HCT116 (cell line): Measurements from ENCODE around the gene MERTK. TPM values are rescaled to one million over a fixed set of nuclear protein-coding genes. Genes with fewer than 3 reads are reported as not detected.

Experiments
- ATAC-seq: fragments of 200-7000 bp; cut with Tn5 transposase; 2 replicates; pipeline ENCODE4 v1.9.1; 2020; ENCODE audit warnings: mild to moderate bottlenecking, moderate library complexity
- BruUV-seq: library from RNA; stranded (reverse); fragments of 400-500 nt; replicated peaks from 2 replicates; lab custom pipeline; 2021; lab: Mats Ljungman, UMichigan
- CTCF ChIA-PET: fragments of 300-600 bp; sonication (Branson Sonifier 250); formaldehyde crosslinking; loops from one replicate; lab custom pipeline; 2021; ENCODE audit warnings: antibody characterized with exemption; lab: Charles Lee
- POLR2A ChIA-PET: fragments of 300-600, 350-600 bp; sonication (Branson Sonifier 250); formaldehyde crosslinking; loops from one replicate; lab custom pipeline; 2021; ENCODE audit warnings: antibody characterized with exemption; lab: Charles Lee
- RAD21 ChIA-PET, 2 experiments: fragments of 300-600 bp; sonication (Branson Sonifier 250); formaldehyde crosslinking; loops; one replicate each; lab custom pipeline; 2023; ENCODE audit warnings: low total read pairs in 2 of 2; ENCODE audit not compliant: uncharacterized antibody in 2 of 2, unreplicated experiment in 2 of 2, low non-redundant PET in 1 of 2; lab: Charles Lee
- DNase-seq: peaks from one replicate; pipeline ENCODE4 v3.0.0-alpha.2; 2010; ENCODE audit warnings: low read depth, low spot score
- H2AFZ ChIP-seq: fragments of 200-600 bp; shearing (Covaris generic), sonication (generic); 2 replicates; pipeline ENCODE4 v1.6.1; 2017; ENCODE audit warnings: low read depth, mixed run types, mixed read lengths, antibody characterized with exemption, low read length; ENCODE audit not compliant: poor library complexity, severe bottlenecking
- H3K27ac ChIP-seq: 2 replicates; pipeline ENCODE4 v1.5.1; 2012; ENCODE audit warnings: low read depth, low read length
- H3K27me3 ChIP-seq: fragments of 200-600 bp; sonication (generic); 2 replicates; pipeline ENCODE4 v1.6.1; 2016; ENCODE audit warnings: mixed run types, low read length, mixed read lengths; ENCODE audit not compliant: insufficient read depth
- H3K36me3 ChIP-seq, 2 experiments: fragments of 200-500 bp in 1 of 2; fragments of 200-600 bp in 1 of 2; sonication (Bioruptor generic) in 1 of 2; sonication (generic) in 1 of 2; 2 replicates each; pipeline versions ENCODE4 v1.5.1 to v1.6.1; 2014 to 2016; ENCODE audit warnings: low read length in 2 of 2, inconsistent platforms in 1 of 2, mixed read lengths in 1 of 2, mixed run types in 1 of 2; ENCODE audit not compliant: insufficient read depth in 2 of 2, control insufficient read depth in 1 of 2
- H3K4me1 ChIP-seq, 2 experiments: fragments of 200-600 bp in 1 of 2; sonication (generic) in 1 of 2; 2 replicates each; pipeline versions ENCODE4 v1.5.1 to v1.6.1; 2012 to 2017; ENCODE audit warnings: low read length in 2 of 2, inconsistent platforms in 1 of 2, mild to moderate bottlenecking in 1 of 2, mixed read lengths in 1 of 2, mixed run types in 1 of 2, moderate library complexity in 1 of 2; ENCODE audit not compliant: insufficient read depth in 2 of 2, control insufficient read depth in 1 of 2
- H3K4me2 ChIP-seq: fragments of 200-600 bp; sonication (generic); 2 replicates; pipeline ENCODE4 v1.6.1; 2017; ENCODE audit warnings: mixed run types, low read length, mixed read lengths
- H3K4me3 ChIP-seq, 2 experiments: fragments of 200-600 bp in 1 of 2; sonication (generic) in 1 of 2; replicated peaks in 1 of 2; 2 replicates each; pipeline ENCODE4 v1.5.1; 2011 to 2016; ENCODE audit warnings: low read length in 2 of 2, control low read depth in 1 of 2, low read depth in 1 of 2, mild to moderate bottlenecking in 1 of 2, mixed read lengths in 1 of 2, mixed run types in 1 of 2
- H3K79me2 ChIP-seq: fragments of 200-600 bp; sonication (generic); 2 replicates; pipeline ENCODE4 v1.6.1; 2017; ENCODE audit warnings: mild to moderate bottlenecking, mixed run types, low read length, moderate library complexity, mixed read lengths; ENCODE audit not compliant: insufficient read depth
- H3K9ac ChIP-seq: fragments of 200-600 bp; sonication (generic); 2 replicates; pipeline ENCODE4 v1.6.1; 2016; ENCODE audit warnings: low read length, mixed read lengths
- H3K9me2 ChIP-seq: fragments of 200-600 bp; sonication (generic), shearing (Covaris generic); 2 replicates; pipeline ENCODE4 v1.6.1; 2017; ENCODE audit warnings: mixed run types, mild to moderate bottlenecking, moderate library complexity; ENCODE audit not compliant: insufficient read depth
- H3K9me3 ChIP-seq, 2 experiments: fragments of 200-500 bp in 1 of 2; fragments of 200-600 bp in 1 of 2; sonication (Bioruptor generic) in 1 of 2; sonication (generic) in 1 of 2; 2 replicates each; pipeline ENCODE4 v1.6.1; 2014 to 2017; ENCODE audit warnings: low read length in 2 of 2, mixed read lengths in 2 of 2, inconsistent platforms in 1 of 2, low read depth in 1 of 2, mild to moderate bottlenecking in 1 of 2, mixed run types in 1 of 2, moderate library complexity in 1 of 2; ENCODE audit not compliant: control insufficient read depth in 1 of 2, insufficient read depth in 1 of 2
- H4K20me1 ChIP-seq: fragments of 200-600 bp; sonication (generic), shearing (Covaris generic); 2 replicates; pipeline ENCODE4 v1.6.1; 2017; ENCODE audit warnings: mixed run types, mild to moderate bottlenecking, moderate library complexity; ENCODE audit not compliant: insufficient read depth
- CEBPB ChIP-seq: IDR thresholded peaks from 2 replicates; pipeline ENCODE4 v1.6.1; 2012; ENCODE audit warnings: low read depth
- EZH2 ChIP-seq: fragments of 200-600 bp; sonication (generic); IDR thresholded peaks from 2 replicates; pipeline ENCODE4 v1.6.1; 2017; ENCODE audit warnings: antibody characterized with exemption, mixed run types
- EZH2phosphoT487 ChIP-seq: fragments of 200-600 bp; IDR thresholded peaks from 2 replicates; pipeline ENCODE4 v1.6.1; 2018; ENCODE audit warnings: antibody characterized with exemption, borderline replicate concordance
- POLR2A ChIP-seq: IDR thresholded peaks from 2 replicates; pipeline ENCODE4 v1.7.0; 2011; ENCODE audit warnings: borderline replicate concordance; ENCODE audit not compliant: insufficient read depth, insufficient read length; ENCODE audit errors: extremely low read depth
- SIN3A ChIP-seq: IDR thresholded peaks from 2 replicates; pipeline ENCODE4 v1.6.1; 2012; ENCODE audit warnings: low read depth
- SRF ChIP-seq: IDR thresholded peaks from 2 replicates; pipeline ENCODE4 v1.6.1; 2012; ENCODE audit warnings: low read depth
- TCF7L2 ChIP-seq: IDR thresholded peaks from 2 replicates; pipeline ENCODE4 v1.7.0; 2011; ENCODE audit warnings: borderline replicate concordance, inconsistent platforms; ENCODE audit not compliant: insufficient read depth, insufficient read length; ENCODE audit errors: extremely low read depth
- intact Hi-C: fragments of 100-400 bp; cut with micrococcal nuclease; formaldehyde crosslinking; loops from 2 replicates; pipeline ENCODE4 v1.10.0; 2022
- total RNA-seq: library from RNA; stranded (reverse); gene quantifications from one replicate; pipeline ENCODE4 v1.2.1, GENCODE V29; 2021; ENCODE audit not compliant: unreplicated experiment
- TF ChIP-seq, protein P1 (sequence below): IDR thresholded peaks from 2 replicates; pipeline ENCODE4 v1.6.1; 2012
- TF ChIP-seq, protein P2 (sequence below): IDR thresholded peaks from 2 replicates; pipeline ENCODE4 v1.6.1; 2012; ENCODE audit warnings: low read depth
- TF ChIP-seq, protein P3 (sequence below): IDR thresholded peaks from 2 replicates; pipeline ENCODE4 v1.6.1; 2012

The MERTK gene
- total RNA-seq, 1 experiment from 2014 or later = 5.7 TPM

DNA sequence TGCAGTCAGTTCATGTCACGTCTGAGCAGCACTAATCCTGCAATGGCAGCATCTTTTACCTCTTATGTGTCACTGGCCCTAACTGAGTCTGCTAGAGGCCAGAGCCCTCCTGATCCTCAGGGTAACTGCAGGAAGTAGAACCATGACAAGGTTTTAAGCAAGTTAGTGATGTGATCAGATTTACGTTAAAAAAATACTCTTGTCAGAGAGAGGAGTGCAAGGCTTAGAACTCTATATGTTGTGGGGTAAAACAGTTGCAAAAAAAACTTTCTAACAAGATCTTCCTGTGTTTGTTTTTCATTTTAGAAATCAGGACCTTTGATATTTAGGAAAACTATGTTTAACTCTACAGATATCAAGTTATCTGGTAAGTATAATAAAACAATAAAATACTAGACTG lies 161.3 kb downstream of the MERTK start:
- TF ChIP-seq, protein P1, sequence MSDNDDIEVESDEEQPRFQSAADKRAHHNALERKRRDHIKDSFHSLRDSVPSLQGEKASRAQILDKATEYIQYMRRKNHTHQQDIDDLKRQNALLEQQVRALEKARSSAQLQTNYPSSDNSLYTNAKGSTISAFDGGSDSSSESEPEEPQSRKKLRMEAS = no peak
- TF ChIP-seq TCF7L2 (no peak), POLR2A (no peak), SRF (no peak), CEBPB (no peak), EZH2phosphoT487 (no peak), EZH2 (no peak), SIN3A (no peak)
- TF ChIP-seq, protein P2, sequence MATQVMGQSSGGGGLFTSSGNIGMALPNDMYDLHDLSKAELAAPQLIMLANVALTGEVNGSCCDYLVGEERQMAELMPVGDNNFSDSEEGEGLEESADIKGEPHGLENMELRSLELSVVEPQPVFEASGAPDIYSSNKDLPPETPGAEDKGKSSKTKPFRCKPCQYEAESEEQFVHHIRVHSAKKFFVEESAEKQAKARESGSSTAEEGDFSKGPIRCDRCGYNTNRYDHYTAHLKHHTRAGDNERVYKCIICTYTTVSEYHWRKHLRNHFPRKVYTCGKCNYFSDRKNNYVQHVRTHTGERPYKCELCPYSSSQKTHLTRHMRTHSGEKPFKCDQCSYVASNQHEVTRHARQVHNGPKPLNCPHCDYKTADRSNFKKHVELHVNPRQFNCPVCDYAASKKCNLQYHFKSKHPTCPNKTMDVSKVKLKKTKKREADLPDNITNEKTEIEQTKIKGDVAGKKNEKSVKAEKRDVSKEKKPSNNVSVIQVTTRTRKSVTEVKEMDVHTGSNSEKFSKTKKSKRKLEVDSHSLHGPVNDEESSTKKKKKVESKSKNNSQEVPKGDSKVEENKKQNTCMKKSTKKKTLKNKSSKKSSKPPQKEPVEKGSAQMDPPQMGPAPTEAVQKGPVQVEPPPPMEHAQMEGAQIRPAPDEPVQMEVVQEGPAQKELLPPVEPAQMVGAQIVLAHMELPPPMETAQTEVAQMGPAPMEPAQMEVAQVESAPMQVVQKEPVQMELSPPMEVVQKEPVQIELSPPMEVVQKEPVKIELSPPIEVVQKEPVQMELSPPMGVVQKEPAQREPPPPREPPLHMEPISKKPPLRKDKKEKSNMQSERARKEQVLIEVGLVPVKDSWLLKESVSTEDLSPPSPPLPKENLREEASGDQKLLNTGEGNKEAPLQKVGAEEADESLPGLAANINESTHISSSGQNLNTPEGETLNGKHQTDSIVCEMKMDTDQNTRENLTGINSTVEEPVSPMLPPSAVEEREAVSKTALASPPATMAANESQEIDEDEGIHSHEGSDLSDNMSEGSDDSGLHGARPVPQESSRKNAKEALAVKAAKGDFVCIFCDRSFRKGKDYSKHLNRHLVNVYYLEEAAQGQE = no peak
- TF ChIP-seq, protein P3, sequence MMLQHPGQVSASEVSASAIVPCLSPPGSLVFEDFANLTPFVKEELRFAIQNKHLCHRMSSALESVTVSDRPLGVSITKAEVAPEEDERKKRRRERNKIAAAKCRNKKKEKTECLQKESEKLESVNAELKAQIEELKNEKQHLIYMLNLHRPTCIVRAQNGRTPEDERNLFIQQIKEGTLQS = no peak
- Histone ChIP-seq H3K27ac (no peak overlapping the region), H3K4me2 (no peak overlapping the region), H3K9me2 (no peaks in the 10 kb centered on the region), H4K20me1 (no peaks in the 10 kb centered on the region), H3K4me3 (no peak overlapping the region), H3K79me2 (peaks cover 18% of the 10 kb centered on the region), H3K36me3 (peaks cover 0 to 10% of the 10 kb centered on the region in 2 experiments; a peak in 1 of 4 replicates), H2AFZ (no peak overlapping the region), H3K27me3 (no peaks in the 10 kb centered on the region), H3K4me1 (peaks cover 10 to 12% of the 10 kb centered on the region in 2 experiments), H3K9ac (no peak overlapping the region), H3K9me3 (no peaks in the 10 kb centered on the region)
- ChIA-PET POLR2A (no interaction called here), CTCF (no interaction called here), RAD21 (no interaction called here)
- DNase-seq (no peak), ATAC-seq (no peak)
- intact Hi-C loops = loop anchor here (5.0 kb wide), 1 partner anchor 483 kb away; the partner anchor contains the start of gene POLR1B
- no TSS peak for BruUV-seq
